GM23338 (cell line): ENCODE data around the gene TMEM135. TPM values are rescaled to one million over a fixed set of nuclear protein-coding genes. Genes with fewer than 3 reads are reported as not detected.
A peak's percentile ranks its signal among the peaks of the same experiment; 100 is the strongest.

ENCODE experiments used
- ATAC-seq: fragments of 200-7000 bp; cut with Tn5 transposase; 3 replicates; pipeline ENCODE4 v1.9.1; 2020
- DNase-seq: peaks from one replicate; pipeline ENCODE4 v3.0.0-alpha.2; 2015; ENCODE audit warnings: low spot score
- H2AFZ ChIP-seq: fragments of 200-600 bp; sonication (generic); 2 replicates; pipeline ENCODE4 v1.8.0; 2016; ENCODE audit warnings: antibody characterized with exemption, mild to moderate bottlenecking, moderate library complexity
- H3F3A ChIP-seq: fragments of 200-600 bp; sonication (generic); replicated peaks from 2 replicates; pipeline ENCODE4 v1.8.0; 2017; ENCODE audit warnings: antibody characterized with exemption, mixed run types, low read depth
- H3K27ac ChIP-seq: fragments of 200-600 bp; sonication (generic); 2 replicates; pipeline ENCODE4 v1.6.1; 2016; ENCODE audit warnings: low read depth
- H3K27me3 ChIP-seq: fragments of 200-600 bp; sonication (generic); 2 replicates; pipeline ENCODE4 v1.8.0; 2016; ENCODE audit warnings: mild to moderate bottlenecking, mixed run types, moderate library complexity; ENCODE audit not compliant: insufficient read depth
- H3K36me3 ChIP-seq: fragments of 200-600 bp; sonication (generic); 2 replicates; pipeline ENCODE4 v1.8.0; 2016; ENCODE audit warnings: mild to moderate bottlenecking; ENCODE audit not compliant: insufficient read depth
- H3K4me1 ChIP-seq: fragments of 200-600 bp; sonication (generic); 2 replicates; pipeline ENCODE4 v1.8.0; 2016; ENCODE audit warnings: mild to moderate bottlenecking, moderate library complexity; ENCODE audit not compliant: insufficient read depth
- H3K4me2 ChIP-seq: fragments of 200-600 bp; sonication (generic); 2 replicates; pipeline ENCODE4 v1.7.1; 2017; ENCODE audit warnings: mixed run types
- H3K4me3 ChIP-seq: fragments of 200-600 bp; sonication (generic); 2 replicates; pipeline ENCODE4 v1.6.1; 2016; ENCODE audit warnings: mixed run types
- H3K79me2 ChIP-seq: fragments of 200-600 bp; sonication (generic); replicated peaks from 2 replicates; pipeline ENCODE4 v1.8.0; 2017; ENCODE audit warnings: mild to moderate bottlenecking; ENCODE audit not compliant: insufficient read depth
- H3K9me2 ChIP-seq: fragments of 200-600 bp; sonication (generic); 2 replicates; pipeline ENCODE4 v1.8.0; 2017; ENCODE audit not compliant: insufficient read depth
- H4K20me1 ChIP-seq: fragments of 200-600 bp; sonication (generic); replicated peaks from 2 replicates; pipeline ENCODE4 v1.8.0; 2017; ENCODE audit warnings: mild to moderate bottlenecking; ENCODE audit not compliant: insufficient read depth
- H3K27ac Mint-ChIP-seq: 2 replicates; pipeline ENCODE4 v1.8.0; 2020; ENCODE audit warnings: inconsistent platforms, mild to moderate bottlenecking, moderate library complexity, mixed read lengths
- H3K27me3 Mint-ChIP-seq: 3 replicates; pipeline ENCODE4 v1.8.0; 2022; ENCODE audit warnings: low read depth, mild to moderate bottlenecking, moderate library complexity, mixed read lengths, inconsistent platforms; ENCODE audit not compliant: insufficient read depth, poor library complexity
- H3K36me3 Mint-ChIP-seq: 3 replicates; pipeline ENCODE4 v1.8.0; 2021; ENCODE audit warnings: low read depth, mild to moderate bottlenecking, inconsistent platforms, moderate library complexity, mixed read lengths
- H3K4me1 Mint-ChIP-seq: 3 replicates; pipeline ENCODE4 v1.8.0; 2020; ENCODE audit warnings: mild to moderate bottlenecking, inconsistent platforms, mixed read lengths
- H3K4me3 Mint-ChIP-seq: 3 replicates; pipeline ENCODE4 v1.8.0; 2021; ENCODE audit warnings: moderate library complexity, mild to moderate bottlenecking, inconsistent platforms, mixed read lengths
- H3K9me3 Mint-ChIP-seq: 3 replicates; pipeline ENCODE4 v1.8.0; 2020; ENCODE audit warnings: moderate library complexity, mild to moderate bottlenecking, inconsistent platforms, mixed read lengths
- CREB1 ChIP-seq: fragments of 250-450 bp; sonication (Bioruptor Pico); IDR thresholded peaks from 2 replicates; pipeline ENCODE4 v1.5.0; 2020; ENCODE audit warnings: low read depth, mild to moderate bottlenecking, moderate library complexity
- EZH2 ChIP-seq: fragments of 200-600 bp; sonication (generic); IDR thresholded peaks from one replicate; pipeline ENCODE4 v1.8.0; 2017; ENCODE audit warnings: antibody characterized with exemption, mild to moderate bottlenecking, low read depth; ENCODE audit not compliant: unreplicated experiment
- EZH2phosphoT487 ChIP-seq: fragments of 200-600 bp; sonication (generic); IDR thresholded peaks from one replicate; pipeline ENCODE4 v1.8.1; 2018; ENCODE audit warnings: antibody characterized with exemption; ENCODE audit not compliant: unreplicated experiment
- JUNB ChIP-seq: IDR thresholded peaks from one replicate; pipeline ENCODE4 v1.6.1; 2016; ENCODE audit warnings: antibody characterized with exemption; ENCODE audit not compliant: unreplicated experiment
- NANOG ChIP-seq: IDR thresholded peaks from 2 replicates; pipeline ENCODE4 v1.6.1; 2016; ENCODE audit warnings: antibody characterized with exemption, borderline replicate concordance
- POLR2AphosphoS5 ChIP-seq: IDR thresholded peaks from 2 replicates; pipeline ENCODE4 v1.6.1; 2016; ENCODE audit warnings: antibody characterized with exemption, low read depth
- REST ChIP-seq: IDR thresholded peaks from one replicate; pipeline ENCODE4 v1.6.1; 2018; ENCODE audit warnings: antibody characterized with exemption; ENCODE audit not compliant: unreplicated experiment
- STAT1 ChIP-seq: IDR thresholded peaks from one replicate; pipeline ENCODE4 v1.6.1; 2016; ENCODE audit warnings: antibody characterized with exemption; ENCODE audit not compliant: unreplicated experiment
- ZNF114 ChIP-seq: fragments of 250-450 bp; sonication (Bioruptor Pico); IDR thresholded peaks from 2 replicates; pipeline ENCODE4 v1.5.0; 2020; ENCODE audit warnings: mild to moderate bottlenecking, moderate library complexity
- ZNF331 ChIP-seq: fragments of 250-450 bp; sonication (Bioruptor Pico); IDR thresholded peaks from 2 replicates; pipeline ENCODE4 v1.5.0; 2020; ENCODE audit warnings: low read depth, mild to moderate bottlenecking, moderate library complexity
- polyA plus RNA-seq: library from polyadenylated mRNA; unstranded; fragments of >200 nt; fragmentation: Nextera tagmentation; extraction: Ambion mirVana; gene quantifications from 2 replicates; pipeline ENCODE4 v1.2.1, GENCODE V29; 2016
- total RNA-seq: library from RNA; depleted of rRNA; stranded (reverse); fragments of >200 nt; shearing (Covaris generic); gene quantifications from 2 replicates; pipeline ENCODE4 v1.2.3, GENCODE V29; 2014
- TF ChIP-seq, protein P1 (sequence below): IDR thresholded peaks from 2 replicates; pipeline ENCODE4 v1.6.1; 2016; ENCODE audit warnings: antibody characterized with exemption

TMEM135 gene
- total and polyA plus RNA-seq, 2 experiments from 2014 or later, result 23.4 to 49.9 TPM

- peak overlapping the region; percentile 35 for H3K4me3 ChIP-seq
- H3F3A ChIP-seq, result no peaks in the 10 kb centered on the region
- H3K36me3 Mint-ChIP-seq, result peaks cover 37% of the 10 kb centered on the region
- no peak overlapping the region; the same call in 2 of the 3 replicates for H3K4me3 Mint-ChIP-seq
- H4K20me1 ChIP-seq, result no peaks in the 10 kb centered on the region; the same call in 1 of the 2 replicates
- H3K9me2 ChIP-seq, result no peaks in the 10 kb centered on the region
- ATAC-seq (no peak), DNase-seq (no peak)
- peaks cover 10% of the 10 kb centered on the region; the same call in 2 of the 3 replicates for H3K9me3 Mint-ChIP-seq
- H3K27me3 Mint-ChIP-seq, result peaks cover 3% of the 10 kb centered on the region
- H3K36me3 ChIP-seq, result no peaks in the 10 kb centered on the region
- H3K4me1 ChIP-seq, result 0 out of 2 replicates have a peak, but pooled peaks cover under 1% of the 10 kb centered on the region
- 0 out of 2 replicates have a peak overlapping the region, but pooled peaks have one; percentile 7 for H3K27ac ChIP-seq
- peaks cover 47% of the 10 kb centered on the region for H3K79me2 ChIP-seq
- H3K27ac Mint-ChIP-seq, result peak overlapping the region; percentile 31; the same call in 1 of the 2 replicates
- peak overlapping the region; percentile 57; the same call in 1 of the 2 replicates for H3K4me2 ChIP-seq
- H3K27me3 ChIP-seq, result no peaks in the 10 kb centered on the region
- H2AFZ ChIP-seq, result no peak overlapping the region
- peaks cover 8% of the 10 kb centered on the region for H3K4me1 Mint-ChIP-seq
- TF ChIP-seq POLR2AphosphoS5 (no peak), JUNB (no peak), ZNF114 (CRISPR knock-in tag) (no peak), NANOG (no peak), ZNF331 (CRISPR knock-in tag) (no peak), EZH2phosphoT487 (no peak), STAT1 (no peak), CREB1 (CRISPR knock-in tag) (no peak), EZH2 (no peak)
Observed at GRCh38 chr11:87046824-87047223, 9.1 kb downstream of the TMEM135 start.

DNA sequence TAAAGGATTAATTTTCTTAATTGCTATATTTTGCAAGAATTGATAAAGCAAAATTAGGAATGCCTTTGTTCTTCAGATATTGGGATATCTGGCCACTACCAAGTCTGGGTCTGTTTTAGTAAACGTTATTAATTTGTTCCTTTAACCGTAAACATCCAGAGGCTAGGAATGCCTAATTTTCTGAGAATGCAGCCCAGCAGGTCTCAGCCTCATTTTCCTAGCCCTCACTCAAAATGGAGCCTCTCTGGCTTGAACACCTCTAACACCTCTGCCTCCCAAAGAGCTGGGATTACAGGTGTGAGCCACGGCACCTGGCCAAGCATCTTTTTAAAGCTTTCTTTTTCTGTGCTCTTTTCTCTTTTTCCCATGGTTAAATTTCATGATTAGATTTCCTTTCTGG is 18.4 kb downstream of the TMEM135 start:
- Histone ChIP-seq H3K9me2 (no peaks in the 10 kb centered on the region), H2AFZ (no peak overlapping the region), H3K4me3 (no peak overlapping the region), H3K4me1 (peaks cover 12% of the 10 kb centered on the region; the same call in 1 of the 2 replicates), H3K36me3 (no peaks in the 10 kb centered on the region), H3K4me2 (no peak overlapping the region), H3K27ac (no peak overlapping the region), H3F3A (no peaks in the 10 kb centered on the region), H3K27me3 (no peaks in the 10 kb centered on the region), H4K20me1 (0 out of 2 replicates have a peak, but pooled peaks cover 3% of the 10 kb centered on the region), H3K79me2 (peaks cover 54% of the 10 kb centered on the region)
- H3K4me3 Mint-ChIP-seq, result no peak overlapping the region
- no peaks in the 10 kb centered on the region for H3K9me3 Mint-ChIP-seq
- no peak for ATAC-seq
- H3K36me3 Mint-ChIP-seq, result no peaks in the 10 kb centered on the region
- DNase-seq, result no peak
- peaks cover 15% of the 10 kb centered on the region for H3K4me1 Mint-ChIP-seq
- peaks cover 3% of the 10 kb centered on the region for H3K27me3 Mint-ChIP-seq
- no peak overlapping the region for H3K27ac Mint-ChIP-seq
- TF ChIP-seq NANOG, result no peak
- TF ChIP-seq, protein P1, sequence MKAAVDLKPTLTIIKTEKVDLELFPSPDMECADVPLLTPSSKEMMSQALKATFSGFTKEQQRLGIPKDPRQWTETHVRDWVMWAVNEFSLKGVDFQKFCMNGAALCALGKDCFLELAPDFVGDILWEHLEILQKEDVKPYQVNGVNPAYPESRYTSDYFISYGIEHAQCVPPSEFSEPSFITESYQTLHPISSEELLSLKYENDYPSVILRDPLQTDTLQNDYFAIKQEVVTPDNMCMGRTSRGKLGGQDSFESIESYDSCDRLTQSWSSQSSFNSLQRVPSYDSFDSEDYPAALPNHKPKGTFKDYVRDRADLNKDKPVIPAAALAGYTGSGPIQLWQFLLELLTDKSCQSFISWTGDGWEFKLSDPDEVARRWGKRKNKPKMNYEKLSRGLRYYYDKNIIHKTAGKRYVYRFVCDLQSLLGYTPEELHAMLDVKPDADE, result no peak
- TF ChIP-seq CREB1 (CRISPR knock-in tag), result no peak
- no peak for TF ChIP-seq EZH2phosphoT487
- TF ChIP-seq REST, result no peak
- no peak for TF ChIP-seq STAT1
- TF ChIP-seq POLR2AphosphoS5, result no peak
- TF ChIP-seq ZNF331 (CRISPR knock-in tag), result no peak
- TF ChIP-seq JUNB, result no peak
